SIG-M5 (cell line): ENCODE results near the gene KCNC4.

ENCODE experiments used
- DNase-seq: peaks from one replicate; lab custom pipeline; 2025; lab: John Stamatoyannopoulos, UW

The KCNC4 gene

GRCh38 chr1:110211496-110212168 lies 1.5 kb downstream of the KCNC4 start:
- DNase-seq: no peak

DNA sequence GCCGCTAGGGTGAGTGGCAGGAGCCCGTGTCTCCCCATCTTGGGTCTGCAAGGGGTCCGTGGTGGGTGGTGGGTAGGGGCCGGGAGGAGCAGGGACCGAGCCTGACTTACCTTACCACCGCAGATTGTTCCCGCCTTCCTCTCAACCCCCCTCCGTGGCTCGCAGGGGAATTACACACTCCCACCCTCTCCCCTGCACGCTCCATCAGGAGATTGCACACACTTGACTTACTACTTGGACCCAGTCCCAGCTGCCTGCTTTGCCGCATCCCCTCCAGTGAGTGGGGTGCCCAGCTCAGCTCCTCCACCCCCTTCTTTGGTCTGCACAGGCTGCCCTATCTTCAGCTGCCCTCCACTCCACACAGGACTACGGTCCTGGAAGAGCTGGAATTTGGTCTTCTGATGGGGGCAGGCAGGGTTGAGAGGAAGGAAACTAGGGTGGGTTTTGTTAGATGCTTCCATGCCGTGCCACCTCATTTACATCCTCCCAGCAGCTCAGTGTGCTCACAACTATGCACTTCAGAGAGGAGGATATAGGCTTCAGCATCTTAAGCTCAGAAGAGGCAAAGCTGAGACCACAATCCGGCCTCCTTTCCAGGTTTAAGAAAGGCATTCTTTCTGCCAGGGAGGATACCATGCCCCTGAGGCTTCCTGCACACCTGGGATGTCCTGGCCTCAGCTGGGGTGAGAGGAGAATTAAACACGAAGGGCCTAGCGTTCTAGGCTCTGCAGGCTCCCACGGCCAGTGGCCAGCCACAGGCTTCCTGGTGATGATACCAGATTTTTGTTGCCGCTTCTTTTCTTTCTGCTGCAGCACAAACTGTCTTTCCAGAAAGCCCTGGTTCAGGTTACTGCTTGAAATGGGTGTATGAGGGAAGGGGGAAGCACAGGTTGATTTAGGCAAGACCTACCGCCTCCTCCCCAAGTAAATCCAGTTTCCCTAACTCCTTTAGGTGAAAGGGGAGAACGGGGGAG lies 2.3 kb downstream of the KCNC4 start:
- no peak for DNase-seq

DNA sequence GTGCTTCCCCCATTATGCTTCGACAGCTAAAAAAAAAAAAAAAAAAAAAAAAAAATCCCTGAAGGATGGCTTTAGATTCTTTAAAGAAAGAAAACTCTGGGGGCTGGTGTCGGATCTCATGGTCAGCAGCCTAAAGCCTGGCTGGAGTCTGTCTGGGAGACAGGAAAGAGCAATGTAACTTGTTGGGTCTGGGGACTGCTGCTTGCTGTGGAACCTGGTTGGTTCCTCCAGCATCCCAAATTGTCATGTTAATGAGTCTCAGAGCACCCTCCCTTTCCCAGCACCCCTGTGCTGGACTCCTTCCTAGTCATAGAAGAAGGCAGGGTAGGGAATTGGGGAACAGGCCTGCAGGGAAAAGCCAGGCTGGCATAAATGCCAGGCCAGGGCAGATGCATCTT lies 3.0 kb downstream of the KCNC4 start:
- DNase-seq: no peak

- no peak for DNase-seq
Measured at GRCh38 chr1:110214454-110215404, 4.6 kb downstream of the KCNC4 start.

DNA sequence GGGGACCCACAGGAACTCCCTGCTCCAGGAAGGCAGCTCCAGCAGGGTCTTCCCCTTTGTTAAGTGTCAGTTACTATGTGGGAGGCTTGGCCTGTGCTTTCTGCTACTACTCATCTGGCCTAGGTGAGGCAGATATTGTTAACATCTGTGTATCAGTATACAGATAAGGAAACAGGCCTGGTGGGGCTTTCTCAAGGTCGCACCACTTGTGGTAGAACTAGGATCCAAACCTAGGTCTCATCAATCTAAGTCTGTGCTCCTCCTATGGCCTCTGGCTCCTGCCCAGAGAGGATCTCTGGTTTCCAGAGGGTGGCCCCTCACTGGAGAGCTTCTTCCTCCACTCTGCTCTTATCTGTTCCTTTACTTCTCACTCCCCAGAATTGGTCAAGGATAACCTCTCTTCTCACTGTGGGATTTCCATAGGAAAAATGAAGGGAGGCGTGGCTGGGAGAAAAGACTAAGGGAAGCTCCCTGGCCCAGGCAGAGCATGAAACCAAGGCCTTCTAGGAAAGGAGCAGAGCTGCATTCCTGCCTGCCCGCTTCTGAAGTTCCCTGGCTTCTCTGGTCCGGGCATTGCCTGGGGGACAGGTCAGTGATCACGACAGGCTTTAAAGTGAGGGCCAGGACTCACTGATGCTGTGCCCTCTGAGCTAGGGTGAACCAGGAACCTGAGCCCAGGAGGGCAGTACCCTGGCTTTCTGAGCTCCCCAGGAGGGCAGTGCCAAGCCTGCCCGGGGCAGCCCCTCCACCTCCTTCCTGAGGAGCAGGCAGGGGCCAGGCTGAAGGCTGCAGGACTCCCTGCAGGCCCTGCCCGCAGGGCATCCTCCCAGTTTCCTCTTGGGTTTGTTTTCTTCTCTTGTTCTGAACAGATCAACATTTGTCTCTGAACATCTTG lies 5.8 kb downstream of the KCNC4 start:
- DNase-seq: no peak

GRCh38 chr1:110216844-110217444 lies 6.8 kb downstream of the KCNC4 start:
- DNase-seq: no peak

DNA sequence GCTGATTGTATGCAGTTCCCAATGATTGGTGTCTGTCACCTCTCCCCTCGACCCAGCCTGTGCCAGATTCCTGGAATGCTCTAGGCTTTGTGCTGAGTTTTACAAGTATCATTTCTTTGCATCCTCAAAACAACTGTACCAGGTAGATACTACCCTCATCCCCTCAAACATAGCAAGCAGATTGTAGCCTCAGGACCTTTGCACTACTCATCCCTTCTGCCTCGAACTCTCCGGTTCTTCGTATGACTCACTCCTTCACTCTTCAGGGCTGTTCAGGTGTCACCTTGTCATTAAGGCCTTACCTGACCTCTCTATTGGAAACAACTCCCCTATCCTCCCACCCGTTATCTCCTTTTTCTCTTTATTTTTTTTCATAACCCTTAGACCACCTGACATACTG lies 8.0 kb downstream of the KCNC4 start:
- no peak for DNase-seq

GRCh38 chr1:110218739-110219138 lies 8.6 kb downstream of the KCNC4 start:
- DNase-seq: no peak

DNA sequence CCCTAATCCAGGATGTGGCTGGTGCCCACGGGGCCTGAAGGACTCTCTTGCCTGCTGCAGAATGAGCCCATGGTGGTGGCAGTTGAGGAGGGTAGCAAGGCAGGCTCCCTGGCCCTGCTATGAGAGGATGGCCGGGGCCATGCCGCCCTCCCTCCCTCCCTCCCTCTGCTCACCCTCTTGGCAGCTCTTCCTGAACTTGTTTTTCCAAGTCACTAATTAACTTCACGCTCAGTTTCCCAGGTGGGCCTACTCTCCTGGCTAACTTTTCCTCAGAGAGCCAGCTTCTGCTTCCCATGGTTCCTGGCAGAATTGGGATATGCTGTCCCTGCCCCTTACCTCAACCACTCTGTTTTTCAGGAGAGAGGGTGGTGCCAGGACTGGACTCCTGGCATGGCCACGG lies 10.2 kb downstream of the KCNC4 start:
- DNase-seq: no peak

DNA sequence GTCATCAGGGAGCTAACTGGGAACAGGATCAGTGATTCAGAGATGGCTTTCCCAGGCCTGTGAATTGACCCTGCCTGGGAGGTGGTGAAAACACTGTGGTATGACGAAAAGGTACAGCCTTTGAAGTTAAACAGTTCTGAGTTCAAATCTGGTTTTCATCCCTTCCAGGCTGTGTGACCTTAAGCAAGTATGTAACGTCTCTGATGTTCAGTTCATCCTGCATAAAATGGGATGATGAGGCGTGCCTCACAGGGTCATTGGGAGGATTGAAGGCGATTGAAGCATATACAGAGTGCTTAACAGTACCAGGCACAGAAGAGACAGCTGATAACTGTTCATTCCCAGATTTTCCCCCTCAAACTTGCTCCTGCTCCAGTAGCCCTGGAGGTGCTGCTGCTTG lies 11.0 kb downstream of the KCNC4 start:
- no peak for DNase-seq

DNA sequence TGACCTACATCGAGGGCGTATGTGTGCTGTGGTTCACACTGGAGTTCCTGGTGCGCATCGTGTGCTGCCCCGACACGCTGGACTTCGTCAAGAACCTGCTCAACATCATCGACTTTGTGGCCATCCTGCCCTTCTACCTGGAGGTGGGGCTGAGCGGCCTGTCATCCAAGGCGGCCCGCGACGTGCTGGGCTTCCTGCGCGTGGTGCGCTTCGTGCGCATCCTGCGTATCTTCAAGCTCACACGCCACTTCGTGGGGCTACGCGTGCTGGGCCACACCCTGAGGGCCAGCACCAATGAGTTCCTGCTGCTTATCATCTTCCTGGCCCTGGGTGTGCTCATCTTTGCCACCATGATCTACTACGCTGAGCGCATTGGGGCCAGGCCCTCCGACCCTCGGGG lies 13.0 kb downstream of the KCNC4 start:
- no peak for DNase-seq

GRCh38 chr1:110223581-110223980 lies 13.5 kb downstream of the KCNC4 start:
- DNase-seq: no peak

- DNase-seq: no peak
Measured at GRCh38 chr1:110224240-110224995, 14.3 kb downstream of the KCNC4 start.

- no peak for DNase-seq
Measured at GRCh38 chr1:110225212-110225611, 15.1 kb downstream of the KCNC4 start.

GRCh38 chr1:110225756-110226404 lies 15.8 kb downstream of the KCNC4 start:
- DNase-seq: no peak

GRCh38 chr1:110227774-110228173 lies 17.7 kb downstream of the KCNC4 start:
- no peak for DNase-seq

GRCh38 chr1:110228381-110228780 lies 18.3 kb downstream of the KCNC4 start:
- no peak for DNase-seq

GRCh38 chr1:110228869-110229268 lies 18.8 kb downstream of the KCNC4 start:
- DNase-seq: no peak

DNA sequence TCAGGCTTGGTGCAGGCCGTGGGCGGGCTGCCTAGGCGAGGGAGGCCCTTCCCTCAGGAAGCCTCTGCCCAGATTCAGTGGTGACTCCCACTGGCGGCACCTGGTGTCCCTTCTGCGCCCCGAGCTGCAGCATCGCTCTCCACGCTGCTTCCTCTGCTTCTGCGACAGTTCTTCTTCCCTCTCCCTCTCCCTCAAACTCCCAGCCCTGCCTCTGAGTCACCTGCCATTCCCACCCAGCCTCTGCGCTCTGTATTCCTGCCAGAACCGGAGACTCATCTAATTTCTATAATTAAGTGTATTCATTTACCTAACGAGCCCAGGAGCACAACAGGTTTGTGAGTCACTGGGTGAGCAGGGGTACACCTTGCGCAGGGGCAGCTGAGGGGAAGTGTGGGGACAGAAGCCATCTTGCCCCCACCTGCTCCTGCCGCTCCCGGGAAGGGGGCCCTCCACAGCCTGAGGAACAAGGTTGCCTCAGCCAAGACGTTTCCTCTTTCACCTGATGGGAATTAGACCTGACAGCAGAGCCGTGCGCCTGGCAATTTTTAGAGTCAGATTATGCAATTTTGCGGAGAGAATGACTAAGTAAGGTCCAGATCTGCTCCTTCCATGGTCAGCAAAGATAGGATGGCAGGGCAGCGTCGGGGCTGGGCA lies 19.4 kb downstream of the KCNC4 start:
- DNase-seq: no peak
